GM18505 (cell line): ENCODE data around the gene PTPRE.

Experiments
- ATAC-seq: cut with Tn5 transposase; IDR thresholded peaks from one replicate; pipeline ENCODE4 v1.9.1; 2021; ENCODE audit not compliant: unreplicated experiment
- POLR2A ChIP-seq: IDR thresholded peaks from 4 replicates; pipeline ENCODE4 v1.6.1; 2011; ENCODE audit warnings: borderline replicate concordance; ENCODE audit not compliant: insufficient read depth, insufficient read length; ENCODE audit errors: extremely low read depth

PTPRE gene

GRCh38 chr10:128026615-128027300 lies 119.9 kb downstream of the PTPRE start:
- TF ChIP-seq POLR2A = no peak
- no peak for ATAC-seq

- ATAC-seq = no peak
- TF ChIP-seq POLR2A = no peak
Observed at GRCh38 chr10:128027306-128027705, 120.4 kb downstream of the PTPRE start.

GRCh38 chr10:128027822-128028507 lies 121.1 kb downstream of the PTPRE start:
- TF ChIP-seq POLR2A = no peak
- no peak for ATAC-seq

- ATAC-seq = no peak
- TF ChIP-seq POLR2A = no peak
Observed at GRCh38 chr10:128028508-128029289, 121.8 kb downstream of the PTPRE start.

GRCh38 chr10:128029290-128029651 lies 122.4 kb downstream of the PTPRE start:
- ATAC-seq = no peak
- TF ChIP-seq POLR2A = no peak

GRCh38 chr10:128029731-128030369 lies 122.9 kb downstream of the PTPRE start:
- TF ChIP-seq POLR2A = no peak
- ATAC-seq = no peak

GRCh38 chr10:128030498-128031072 lies 123.7 kb downstream of the PTPRE start:
- no peak for TF ChIP-seq POLR2A
- no peak for ATAC-seq

GRCh38 chr10:128031216-128031615 lies 124.3 kb downstream of the PTPRE start:
- no peak for TF ChIP-seq POLR2A
- ATAC-seq = no peak

- no peak for ATAC-seq
- TF ChIP-seq POLR2A = no peak
Observed at GRCh38 chr10:128032466-128032865, 125.6 kb downstream of the PTPRE start.

GRCh38 chr10:128035557-128035973 lies 128.7 kb downstream of the PTPRE start:
- no peak for TF ChIP-seq POLR2A
- ATAC-seq = no peak

GRCh38 chr10:128036011-128036615 lies 129.2 kb downstream of the PTPRE start:
- no peak for TF ChIP-seq POLR2A
- no peak for ATAC-seq

GRCh38 chr10:128036746-128037543 lies 130.0 kb downstream of the PTPRE start:
- no peak for TF ChIP-seq POLR2A
- no peak for ATAC-seq
